AG20443 (cell line): Measurements from ENCODE around the gene ZNF91.
"Not testable (repeated sequence)": the region's sequence is repeated elsewhere in the genome, so short reads cannot be mapped to it uniquely, and the experiment has no call there.

Experiments
- DNase-seq: peaks from one replicate; pipeline ENCODE4 v3.0.0; 2012; ENCODE audit warnings: low spot score, mixed read lengths

Gene ZNF91

GRCh38 chr19:23318143-23318542, 77.1 kb downstream of the ZNF91 start:
- no peak for DNase-seq

DNA sequence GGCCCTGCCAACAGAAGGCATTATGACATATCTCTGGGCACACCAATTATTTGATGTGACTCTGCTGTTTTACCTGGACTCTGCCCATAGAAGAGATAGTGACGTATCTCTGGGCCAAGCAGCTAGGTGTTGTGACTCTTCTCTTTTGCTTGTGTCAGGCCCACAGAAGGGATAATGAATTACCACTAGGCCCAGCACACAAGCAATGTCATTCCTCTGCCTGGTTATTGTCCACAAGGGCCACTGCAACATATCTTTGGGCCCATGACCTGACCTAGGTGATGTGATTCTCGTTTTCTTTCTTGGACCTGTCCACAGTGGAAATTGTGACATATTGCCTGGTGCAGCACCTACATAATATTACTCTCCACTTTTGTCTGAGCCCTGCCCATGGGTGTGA, 80.0 kb downstream of the ZNF91 start:
- no peak for DNase-seq

- no peak for DNase-seq
These were observed 80.6 kb downstream of the ZNF91 start for GRCh38 chr19:23314505-23315251.

DNA sequence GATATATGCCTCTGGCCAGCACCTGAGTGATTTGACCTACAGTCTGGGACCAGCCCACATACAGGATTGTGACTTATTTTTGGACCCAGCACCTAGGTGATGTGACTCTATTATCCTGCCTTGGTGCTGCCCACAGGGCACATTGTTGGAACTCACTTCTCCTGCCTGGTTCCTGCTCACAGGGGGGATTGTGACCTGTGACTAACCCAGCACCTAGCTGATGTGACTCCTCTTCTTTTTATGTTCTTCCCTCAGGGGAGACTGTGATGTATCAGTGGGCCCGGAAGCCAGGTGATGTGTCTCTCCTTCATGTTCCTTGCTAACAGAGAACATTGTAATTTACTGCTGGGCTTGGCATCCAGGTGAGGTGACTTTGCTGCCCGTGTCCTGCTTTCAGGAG, 82.1 kb downstream of the ZNF91 start:
- no peak for DNase-seq

- DNase-seq = no peak
These were observed 82.8 kb downstream of the ZNF91 start for GRCh38 chr19:23312515-23312914.

DNA sequence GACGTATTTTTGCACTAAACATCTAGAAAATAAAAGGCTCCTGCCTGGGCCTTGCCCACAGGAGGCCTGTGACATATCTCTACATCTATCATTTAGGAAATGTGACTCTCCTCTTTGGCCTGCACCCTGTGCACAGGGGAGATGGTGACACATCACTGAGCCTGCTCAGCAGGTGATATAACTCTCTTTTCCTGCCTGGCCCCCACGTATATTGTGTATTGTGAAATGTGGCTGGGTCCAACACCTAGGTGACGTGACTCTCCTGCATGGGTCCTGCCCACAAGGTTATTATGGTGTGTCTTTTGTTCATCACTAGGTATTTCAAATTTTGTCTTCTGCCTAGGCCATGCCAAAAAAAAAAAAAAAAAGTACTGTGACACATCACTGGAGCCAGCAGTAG, 83.7 kb downstream of the ZNF91 start:
- DNase-seq = no peak

- no peak for DNase-seq
These were observed 84.5 kb downstream of the ZNF91 start for GRCh38 chr19:23310729-23311211.

GRCh38 chr19:23309926-23310325, 85.3 kb downstream of the ZNF91 start:
- no peak for DNase-seq

DNA sequence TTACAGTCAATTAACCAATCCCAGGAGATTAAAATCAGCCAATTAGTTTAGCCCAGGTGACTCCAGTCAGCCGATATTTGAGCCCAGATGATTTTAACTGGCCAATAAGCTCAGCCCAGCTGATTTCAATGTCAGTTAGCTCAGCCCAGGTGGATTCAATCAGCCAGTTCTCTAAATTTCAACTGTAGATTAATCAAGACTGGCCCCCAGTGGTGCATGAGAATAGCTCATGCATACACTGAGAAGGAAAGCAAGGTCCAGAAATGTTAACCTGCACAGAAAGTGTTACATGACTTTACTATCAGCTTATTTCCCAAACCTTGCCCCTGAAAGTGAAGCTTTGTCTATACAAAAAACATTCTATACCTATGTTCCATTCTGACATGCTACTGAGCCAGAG, 89.7 kb downstream of the ZNF91 start:
- no peak for DNase-seq

- DNase-seq = no peak
These were observed 91.0 kb downstream of the ZNF91 start for GRCh38 chr19:23304238-23304637.

GRCh38 chr19:23294141-23294540, 101.1 kb downstream of the ZNF91 start:
- no peak for DNase-seq

DNA sequence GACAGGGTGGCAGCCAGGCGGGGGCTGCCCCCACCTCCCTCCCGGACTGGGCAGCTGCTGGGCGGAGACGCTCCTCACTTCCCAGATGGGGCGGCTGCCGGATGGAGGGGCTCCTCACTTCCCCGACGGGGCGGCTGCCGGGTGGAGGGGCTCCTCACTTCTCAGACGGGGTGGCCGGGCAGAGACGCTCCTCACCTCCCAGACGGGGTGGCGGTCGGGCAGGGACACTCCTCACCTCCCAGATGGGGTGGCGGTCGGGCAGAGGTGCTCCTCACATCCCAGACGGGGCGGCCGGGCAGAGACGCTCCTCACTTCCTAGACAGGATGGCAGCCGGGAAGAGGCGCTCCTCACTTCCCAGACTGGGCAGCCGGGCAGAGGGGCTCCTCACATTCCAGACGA, 105.3 kb downstream of the ZNF91 start:
- DNase-seq = not testable (repeated sequence)
